OCI-LY1 (cell line): ENCODE data around the gene SH3BP4.

Experiments used
- EZH2 ChIP-seq: fragments of 200-600 bp; sonication (generic), shearing (Covaris generic); IDR thresholded peaks from 2 replicates; pipeline ENCODE4 v1.8.0; 2017; ENCODE audit warnings: borderline replicate concordance, mixed run types, mild to moderate bottlenecking, antibody characterized with exemption, low read length, moderate library complexity, mixed read lengths
- TF ChIP-seq, protein P1 (sequence below): fragments of 200-600 bp; sonication (generic), shearing (Covaris generic); IDR thresholded peaks from 2 replicates; pipeline ENCODE4 v1.5.1; 2017; ENCODE audit warnings: mild to moderate bottlenecking, antibody characterized with exemption, low read length, moderate library complexity, mixed read lengths

DNA sequence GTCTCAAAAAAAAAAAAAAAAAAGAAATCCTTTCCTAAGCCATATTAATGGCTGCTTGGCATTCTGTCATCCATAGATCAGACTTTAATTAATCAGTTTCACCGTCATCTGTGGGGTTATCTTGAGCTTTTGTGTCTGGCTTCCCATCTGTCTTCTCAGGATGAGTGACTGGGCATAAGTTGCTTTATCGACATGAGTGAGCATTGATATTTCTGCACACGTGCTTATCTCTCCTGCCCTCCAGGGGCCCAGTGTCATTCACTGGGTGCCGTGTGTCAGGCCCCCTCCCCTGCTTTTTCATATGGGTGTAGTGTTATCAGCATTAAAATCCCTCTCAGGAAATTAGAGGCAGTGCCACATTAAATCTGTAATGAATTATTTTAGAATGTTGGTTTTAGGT, 65.6 kb downstream of the SH3BP4 start:
- TF ChIP-seq, protein P1, sequence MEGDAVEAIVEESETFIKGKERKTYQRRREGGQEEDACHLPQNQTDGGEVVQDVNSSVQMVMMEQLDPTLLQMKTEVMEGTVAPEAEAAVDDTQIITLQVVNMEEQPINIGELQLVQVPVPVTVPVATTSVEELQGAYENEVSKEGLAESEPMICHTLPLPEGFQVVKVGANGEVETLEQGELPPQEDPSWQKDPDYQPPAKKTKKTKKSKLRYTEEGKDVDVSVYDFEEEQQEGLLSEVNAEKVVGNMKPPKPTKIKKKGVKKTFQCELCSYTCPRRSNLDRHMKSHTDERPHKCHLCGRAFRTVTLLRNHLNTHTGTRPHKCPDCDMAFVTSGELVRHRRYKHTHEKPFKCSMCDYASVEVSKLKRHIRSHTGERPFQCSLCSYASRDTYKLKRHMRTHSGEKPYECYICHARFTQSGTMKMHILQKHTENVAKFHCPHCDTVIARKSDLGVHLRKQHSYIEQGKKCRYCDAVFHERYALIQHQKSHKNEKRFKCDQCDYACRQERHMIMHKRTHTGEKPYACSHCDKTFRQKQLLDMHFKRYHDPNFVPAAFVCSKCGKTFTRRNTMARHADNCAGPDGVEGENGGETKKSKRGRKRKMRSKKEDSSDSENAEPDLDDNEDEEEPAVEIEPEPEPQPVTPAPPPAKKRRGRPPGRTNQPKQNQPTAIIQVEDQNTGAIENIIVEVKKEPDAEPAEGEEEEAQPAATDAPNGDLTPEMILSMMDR: no peak
- no peak for TF ChIP-seq EZH2
